H1 (cell line): ENCODE data around the gene TAAR9. TPM values are rescaled to one million over a fixed set of nuclear protein-coding genes. Genes with fewer than 3 reads are reported as not detected.

Source experiments
- CTCF ChIA-PET: fragments of 300-600 bp; sonication (Branson Sonifier 250); formaldehyde crosslinking; loops from one replicate; lab custom pipeline; 2021; ENCODE audit not compliant: partially characterized antibody; lab: Charles Lee
- POLR2A ChIA-PET: fragments of 300-600 bp; sonication (Branson Sonifier 250); formaldehyde crosslinking; loops from one replicate; lab custom pipeline; 2021; ENCODE audit warnings: inconsistent platforms; ENCODE audit not compliant: partially characterized antibody; lab: Charles Lee
- DNase-seq, 2 experiments: peaks; one replicate each; pipeline versions ENCODE4 v3.0.0 to v3.0.0-alpha.2; 2010 to 2022; ENCODE audit warnings: low spot score in 2 of 2, low read depth in 1 of 2, mixed read lengths in 1 of 2
- FAIRE-seq: peaks from 2 replicates; lab custom pipeline; 2011; peaks lifted over from hg19 to GRCh38; lab: Jason Lieb, UNC
- H2AFZ ChIP-seq: 2 replicates; pipeline ENCODE4 v1.8.1; 2012; ENCODE audit warnings: low read length, inconsistent platforms
- H2AK5ac ChIP-seq: 2 replicates; pipeline ENCODE4 v1.6.1; 2013; ENCODE audit warnings: low read depth, low read length
- H2BK120ac ChIP-seq: replicated peaks from 2 replicates; pipeline ENCODE3; 2013; ENCODE audit warnings: low read depth, low read length, inconsistent platforms
- H2BK12ac ChIP-seq: 2 replicates; pipeline ENCODE4 v1.6.1; 2013; ENCODE audit warnings: low read depth, low read length
- H2BK15ac ChIP-seq: 2 replicates; pipeline ENCODE4 v1.6.1; 2013; ENCODE audit warnings: low read length
- H2BK20ac ChIP-seq: 2 replicates; pipeline ENCODE4 v1.6.1; 2013; ENCODE audit warnings: low read length
- H2BK5ac ChIP-seq: 2 replicates; pipeline ENCODE4 v1.6.1; 2013; ENCODE audit warnings: low read depth, low read length
- H3K14ac ChIP-seq: 2 replicates; pipeline ENCODE4 v1.6.1; 2013; ENCODE audit warnings: inconsistent platforms; ENCODE audit not compliant: insufficient read length
- H3K18ac ChIP-seq: 2 replicates; pipeline ENCODE4 v1.6.1; 2013; ENCODE audit warnings: low read length; ENCODE audit errors: extremely low read depth
- H3K23ac ChIP-seq: 2 replicates; pipeline ENCODE4 v1.6.1; 2013; ENCODE audit warnings: inconsistent platforms; ENCODE audit not compliant: insufficient read length
- H3K23me2 ChIP-seq: 2 replicates; pipeline ENCODE4 v1.6.1; 2013; ENCODE audit warnings: low read depth, low read length
- H3K27ac ChIP-seq: 2 replicates; pipeline ENCODE4 v1.6.1; 2011; ENCODE audit warnings: low read depth, low read length, inconsistent platforms
- H3K27me3 ChIP-seq, 4 experiments: replicated peaks in 1 of 4; 1 replicate in 1 of 4; 2 replicates in 3 of 4; pipeline versions ENCODE4 v1.6.1 to v1.8.1; 2011 to 2013; ENCODE audit warnings: low read length in 3 of 4, mild to moderate bottlenecking in 3 of 4, inconsistent platforms in 2 of 4, mixed read lengths in 2 of 4, moderate library complexity in 1 of 4; ENCODE audit not compliant: control insufficient read depth in 3 of 4, insufficient read depth in 3 of 4; ENCODE audit errors: extremely low read depth in 1 of 4
- H3K36me3 ChIP-seq, 4 experiments: 2 replicates each; pipeline versions ENCODE4 v1.6.1 to v1.8.1; 2011 to 2013; ENCODE audit warnings: mild to moderate bottlenecking in 4 of 4, low read length in 3 of 4, moderate library complexity in 2 of 4, control low read depth in 1 of 4, inconsistent platforms in 1 of 4; ENCODE audit not compliant: insufficient read depth in 4 of 4, control insufficient read depth in 2 of 4
- H3K4ac ChIP-seq: replicated peaks from 2 replicates; pipeline ENCODE3; 2013; ENCODE audit warnings: low read length, low read depth, mixed read lengths, inconsistent platforms; ENCODE audit not compliant: insufficient read length
- H3K4me1 ChIP-seq, 4 experiments: replicated peaks in 1 of 4; 1 replicate in 1 of 4; 2 replicates in 3 of 4; pipeline versions ENCODE4 v1.6.1 to v1.8.1; 2011 to 2013; ENCODE audit warnings: low read length in 3 of 4, inconsistent platforms in 2 of 4, mixed read lengths in 1 of 4; ENCODE audit not compliant: insufficient read depth in 4 of 4, control insufficient read depth in 3 of 4
- H3K4me2 ChIP-seq, 2 experiments: 2 replicates each; pipeline versions ENCODE4 v1.6.1 to v1.8.1; 2011 to 2013; ENCODE audit warnings: low read depth in 2 of 2, low read length in 2 of 2, control low read depth in 1 of 2, inconsistent platforms in 1 of 2, mild to moderate bottlenecking in 1 of 2; ENCODE audit not compliant: insufficient read depth in 1 of 2
- H3K4me3 ChIP-seq, 4 experiments: fragments of 200-600, 300-600 bp in 1 of 4; sonication (generic), shearing (Covaris generic), sonication (Bioruptor Twin) in 1 of 4; 2 replicates each; pipeline versions ENCODE4 v1.5.1 to v1.8.1; 2011 to 2016; ENCODE audit warnings: low read length in 4 of 4, low read depth in 3 of 4, control low read depth in 2 of 4, inconsistent platforms in 2 of 4, mild to moderate bottlenecking in 2 of 4, mixed read lengths in 1 of 4, moderate library complexity in 1 of 4; ENCODE audit not compliant: insufficient read depth in 2 of 4; ENCODE audit errors: extremely low read depth in 1 of 4
- H3K56ac ChIP-seq: replicated peaks from 2 replicates; pipeline ENCODE3; 2013; ENCODE audit warnings: low read depth, mild to moderate bottlenecking, mixed read lengths, low read length, inconsistent platforms; ENCODE audit not compliant: insufficient read length
- H3K79me1 ChIP-seq: 2 replicates; pipeline ENCODE4 v1.6.1; 2013; ENCODE audit warnings: low read depth, low read length, control low read depth
- H3K79me2 ChIP-seq, 2 experiments: 2 replicates each; pipeline versions ENCODE4 v1.6.1 to v1.8.1; 2012 to 2013; ENCODE audit warnings: low read length in 2 of 2, mild to moderate bottlenecking in 2 of 2, inconsistent platforms in 1 of 2; ENCODE audit not compliant: insufficient read depth in 2 of 2, control insufficient read depth in 1 of 2
- H3K9ac ChIP-seq, 4 experiments: replicated peaks in 1 of 4; 1 replicate in 1 of 4; 2 replicates in 3 of 4; pipeline versions ENCODE4 v1.6.1 to v1.8.1; 2011 to 2013; ENCODE audit warnings: low read depth in 3 of 4, low read length in 3 of 4, control low read depth in 2 of 4, mild to moderate bottlenecking in 2 of 4, moderate library complexity in 2 of 4, inconsistent platforms in 1 of 4; ENCODE audit errors: extremely low read depth in 1 of 4
- H3K9me3 ChIP-seq, 2 experiments: 2 replicates each; pipeline versions ENCODE4 v1.6.1 to v1.8.1; 2012 to 2013; ENCODE audit warnings: mild to moderate bottlenecking in 2 of 2, moderate library complexity in 2 of 2, control low read depth in 1 of 2, inconsistent platforms in 1 of 2, low read depth in 1 of 2, low read length in 1 of 2, mixed read lengths in 1 of 2; ENCODE audit not compliant: insufficient read depth in 2 of 2
- H4K20me1 ChIP-seq, 2 experiments: replicated peaks in 1 of 2; 2 replicates each; pipeline versions ENCODE3 to v1.8.1; 2011 to 2013; ENCODE audit warnings: inconsistent platforms in 2 of 2, low read length in 2 of 2, mild to moderate bottlenecking in 1 of 2; ENCODE audit not compliant: insufficient read depth in 2 of 2, control insufficient read depth in 1 of 2
- H4K5ac ChIP-seq: 2 replicates; pipeline ENCODE4 v1.6.1; 2013; ENCODE audit warnings: low read length, low read depth, mixed read lengths, inconsistent platforms; ENCODE audit not compliant: insufficient read length
- H4K8ac ChIP-seq: 2 replicates; pipeline ENCODE4 v1.8.0; 2013; ENCODE audit warnings: mild to moderate bottlenecking, moderate library complexity, low read length, inconsistent platforms; ENCODE audit not compliant: insufficient read depth; ENCODE audit errors: extremely low read depth
- H4K91ac ChIP-seq: replicated peaks from 2 replicates; pipeline ENCODE3; 2013; ENCODE audit warnings: low read length, mixed read lengths, inconsistent platforms; ENCODE audit not compliant: insufficient read length
- BACH1 ChIP-seq: IDR thresholded peaks from 2 replicates; pipeline ENCODE4 v1.6.1; 2012; ENCODE audit warnings: low read length, improper control_type of control experiment
- BRCA1 ChIP-seq: IDR thresholded peaks from 2 replicates; pipeline ENCODE4 v1.6.1; 2012; ENCODE audit warnings: low read depth, low read length, improper control_type of control experiment
- CBX8 ChIP-seq: fragments of 300-800, 300-1000 bp; sonication (generic); IDR thresholded peaks from 2 replicates; pipeline ENCODE4 v1.7.1; 2016; ENCODE audit warnings: low read depth, low read length, borderline replicate concordance
- HDAC6 ChIP-seq: IDR thresholded peaks from one replicate; pipeline ENCODE4 v1.7.1; 2012; ENCODE audit warnings: low read depth, mild to moderate bottlenecking, inconsistent platforms, low read length, moderate library complexity
- KDM5A ChIP-seq: fragments of 200-600 bp; IDR thresholded peaks from 2 replicates; pipeline ENCODE4 v1.7.1; 2012; ENCODE audit warnings: mild to moderate bottlenecking, low read length, inconsistent platforms, mixed read lengths
- NANOG ChIP-seq: IDR thresholded peaks from 2 replicates; pipeline ENCODE4 v1.6.1; 2011; ENCODE audit warnings: low read length, low read depth, mild to moderate bottlenecking, inconsistent platforms; ENCODE audit not compliant: insufficient read depth, poor library complexity, severe bottlenecking
- PHF8 ChIP-seq: fragments of 200-600 bp; sonication (generic); conservative IDR thresholded peaks from 2 replicates; pipeline ENCODE4 v1.7.1; 2012; ENCODE audit warnings: low read depth, mild to moderate bottlenecking, inconsistent platforms, low read length, moderate library complexity
- POU5F1 ChIP-seq: IDR thresholded peaks from 2 replicates; pipeline ENCODE4 v1.6.1; 2011; ENCODE audit warnings: low read depth, mild to moderate bottlenecking, low read length, moderate library complexity
- RNF2 ChIP-seq: fragments of 200-900, 300-1000 bp; sonication (generic); IDR thresholded peaks from 2 replicates; pipeline ENCODE4 v1.7.1; 2016; ENCODE audit warnings: borderline replicate concordance, low read depth, mild to moderate bottlenecking, antibody characterized with exemption, low read length; ENCODE audit not compliant: poor library complexity, severe bottlenecking; ENCODE audit errors: missing control alignments
- SAP30 ChIP-seq: fragments of 300-600 bp; sonication (generic); IDR thresholded peaks from 2 replicates; pipeline ENCODE4 v1.7.1; 2012; ENCODE audit warnings: low read length, moderate library complexity, mild to moderate bottlenecking, inconsistent platforms; ENCODE audit not compliant: insufficient read depth, insufficient replicate concordance
- SP1 ChIP-seq: IDR thresholded peaks from 2 replicates; pipeline ENCODE4 v1.6.1; 2011; ENCODE audit warnings: low read depth, low read length
- SRF ChIP-seq: IDR thresholded peaks from 2 replicates; pipeline ENCODE4 v1.6.1; 2011; ENCODE audit warnings: mild to moderate bottlenecking, low read depth, low read length, moderate library complexity
- WGBS, 2 experiments: shearing (Covaris generic) in 1 of 2; methylation state at CpG; one replicate each; pipeline versions ENCODE4 v1.1.6 to v1.1.7; 2013 to 2015; ENCODE audit warnings: low lambda C conversion rate in 2 of 2, mixed read lengths in 2 of 2, inconsistent platforms in 1 of 2, low coverage in 1 of 2, missing lambda C conversion rate in 1 of 2; ENCODE audit not compliant: insufficient replicate concordance in 2 of 2, insufficient coverage in 1 of 2, insufficient read length in 1 of 2; ENCODE audit errors: extremely low coverage in 1 of 2, missing lambda C conversion rate in 1 of 2; 5-methylcytosine and 5-hydroxymethylcytosine counted together
- polyA plus RNA-seq, 7 experiments: library from polyadenylated mRNA; depleted of rRNA in 3 of 7; stranded (reverse) in 5 of 7; unstranded in 2 of 7; fragments of >200 nt in 5 of 7; fragments of 200-250 nt in 2 of 7; gene quantifications; 1 replicate in 5 of 7; 2 replicates in 1 of 7; 4 replicates in 1 of 7; pipeline versions ENCODE4 v1.2.1 to v1.2.3, GENCODE V29; 2011 to 2013; ENCODE audit warnings: missing spikeins in 2 of 7, mixed read lengths in 2 of 7
- total RNA-seq: library from RNA; stranded (reverse); fragmentation: NEBNext Ultra II Directional; extraction: Animal tissue kit (Norgen Biotek cat#: 25700); gene quantifications from 2 replicates; pipeline ENCODE4 v1.2.1, GENCODE V29; 2021

The TAAR9 gene
- total and polyA plus RNA-seq, 2 of the 8 experiments (the other 6 are each of a cell fraction or from before 2014, with no cell fraction given), result not detected

DNA sequence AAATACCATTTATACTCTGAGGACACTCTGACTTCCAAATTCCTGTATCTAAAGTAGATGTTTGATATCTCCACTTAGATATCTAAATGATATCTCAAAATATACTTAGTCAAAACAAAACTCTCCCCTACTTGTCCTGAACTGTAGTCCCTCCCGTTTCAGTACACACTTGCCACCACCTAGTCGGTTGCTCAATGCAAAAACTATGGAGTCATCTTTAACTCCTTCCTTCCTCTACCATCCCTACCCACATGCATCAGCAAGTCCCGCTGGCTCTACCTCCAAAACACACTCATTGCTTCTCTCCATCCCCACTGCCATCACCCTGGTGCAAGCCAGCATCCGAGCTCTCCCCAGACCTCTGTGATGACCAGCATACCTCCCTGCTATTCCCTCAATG lies 38.3 kb upstream of the TAAR9 start:
- Histone ChIP-seq H3K4me1 (no peaks in the 10 kb centered on the region), H4K20me1 (peaks cover 0 to 3% of the 10 kb centered on the region in 2 experiments), H4K8ac (no peak overlapping the region), H3K27me3 (no peaks in the 10 kb centered on the region), H3K23me2 (peaks cover 1% of the 10 kb centered on the region; the same call in 1 of the 2 replicates), H2AK5ac (no peak overlapping the region), H3K14ac (no peak overlapping the region), H4K5ac (no peak overlapping the region), H3K79me1 (no peaks in the 10 kb centered on the region; the same call in 1 of the 2 replicates), H3K4ac (no peak overlapping the region), H3K18ac (no peak overlapping the region), H2BK15ac (no peak overlapping the region), H2BK12ac (no peak overlapping the region), H3K4me2 (no peak overlapping the region), H2BK5ac (no peak overlapping the region), H2BK120ac (no peak overlapping the region), H3K23ac (no peak overlapping the region), H2AFZ (no peak overlapping the region), H3K36me3 (peaks cover 0 to 11% (median 2%) of the 10 kb centered on the region in 4 experiments; a peak in 2 of 8 replicates), H3K9ac (no peak overlapping the region), H3K9me3 (no peaks in the 10 kb centered on the region), H3K27ac (no peak overlapping the region), H3K4me3 (no peak overlapping the region), H4K91ac (no peak overlapping the region), H3K56ac (no peak overlapping the region), H2BK20ac (no peak overlapping the region), H3K79me2 (peaks cover 0 to 10% of the 10 kb centered on the region in 2 experiments; a peak in 2 of 4 replicates)
- POLR2A ChIA-PET, result no interaction called here
- CTCF ChIA-PET, result no interaction called here
- FAIRE-seq, result no peak
- DNase-seq, result no peak
- 94% methylated on average over 4 of the region's 4 CpGs; no CpG with 5 or more reads in 1 of the 2 experiments for WGBS, 2 experiments
- no peak for TF ChIP-seq KDM5A
- no peak for TF ChIP-seq HDAC6
- TF ChIP-seq PHF8, result no peak
- no peak for TF ChIP-seq NANOG
- no peak for TF ChIP-seq SRF
- TF ChIP-seq SP1, result no peak
- no peak for TF ChIP-seq CBX8
- TF ChIP-seq BACH1, result no peak
- TF ChIP-seq BRCA1, result no peak
- TF ChIP-seq SAP30, result no peak
- TF ChIP-seq RNF2, result no peak
- TF ChIP-seq POU5F1, result no peak
